ENCODE results near the gene CNDP1. TPM values are rescaled to one million over a fixed set of nuclear protein-coding genes. Genes with fewer than 3 reads are reported as not detected.

Gene CNDP1
- total and polyA plus RNA-seq, 2 experiments from 2014 or later: not detected

DNA sequence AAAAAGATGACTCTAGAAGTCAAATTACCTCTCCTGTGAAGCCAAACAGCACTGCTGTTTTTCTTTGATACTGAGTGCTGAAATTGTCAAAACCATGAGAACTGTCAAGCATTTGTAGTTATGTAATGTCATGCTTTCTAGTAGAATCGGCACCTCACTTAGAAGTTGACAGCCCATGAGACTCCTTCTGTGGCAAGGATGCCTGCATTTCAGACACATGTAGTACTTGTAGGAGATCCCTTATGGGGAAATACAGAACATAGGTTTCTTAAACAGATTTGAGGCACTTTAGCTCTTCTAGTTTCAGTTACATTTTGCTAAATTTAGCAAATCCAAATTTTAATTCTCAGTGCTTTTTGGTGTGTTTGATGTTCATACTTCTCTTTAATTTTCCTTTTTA lies 79.1 kb downstream of the CNDP1 start:
- DNase-seq (ENCODE audit: low read depth in 1 of 2, low spot score in 1 of 2): no peak
- Histone ChIP-seq H3K9me3 (ENCODE audit: low read depth) (no peaks in the 10 kb centered on the region), H3K27ac (no peak overlapping the region), H3K4me1 (ENCODE audit: low read depth) (no peaks in the 10 kb centered on the region), H3K27me3 (no peaks in the 10 kb centered on the region), H3K36me3 (no peaks in the 10 kb centered on the region), H3K4me3 (no peak overlapping the region)
- TF ChIP-seq, protein P1, sequence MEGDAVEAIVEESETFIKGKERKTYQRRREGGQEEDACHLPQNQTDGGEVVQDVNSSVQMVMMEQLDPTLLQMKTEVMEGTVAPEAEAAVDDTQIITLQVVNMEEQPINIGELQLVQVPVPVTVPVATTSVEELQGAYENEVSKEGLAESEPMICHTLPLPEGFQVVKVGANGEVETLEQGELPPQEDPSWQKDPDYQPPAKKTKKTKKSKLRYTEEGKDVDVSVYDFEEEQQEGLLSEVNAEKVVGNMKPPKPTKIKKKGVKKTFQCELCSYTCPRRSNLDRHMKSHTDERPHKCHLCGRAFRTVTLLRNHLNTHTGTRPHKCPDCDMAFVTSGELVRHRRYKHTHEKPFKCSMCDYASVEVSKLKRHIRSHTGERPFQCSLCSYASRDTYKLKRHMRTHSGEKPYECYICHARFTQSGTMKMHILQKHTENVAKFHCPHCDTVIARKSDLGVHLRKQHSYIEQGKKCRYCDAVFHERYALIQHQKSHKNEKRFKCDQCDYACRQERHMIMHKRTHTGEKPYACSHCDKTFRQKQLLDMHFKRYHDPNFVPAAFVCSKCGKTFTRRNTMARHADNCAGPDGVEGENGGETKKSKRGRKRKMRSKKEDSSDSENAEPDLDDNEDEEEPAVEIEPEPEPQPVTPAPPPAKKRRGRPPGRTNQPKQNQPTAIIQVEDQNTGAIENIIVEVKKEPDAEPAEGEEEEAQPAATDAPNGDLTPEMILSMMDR (IDR thresholded peaks at IDR 0.05; ENCODE audit: low read depth, low read length): no peak

DNA sequence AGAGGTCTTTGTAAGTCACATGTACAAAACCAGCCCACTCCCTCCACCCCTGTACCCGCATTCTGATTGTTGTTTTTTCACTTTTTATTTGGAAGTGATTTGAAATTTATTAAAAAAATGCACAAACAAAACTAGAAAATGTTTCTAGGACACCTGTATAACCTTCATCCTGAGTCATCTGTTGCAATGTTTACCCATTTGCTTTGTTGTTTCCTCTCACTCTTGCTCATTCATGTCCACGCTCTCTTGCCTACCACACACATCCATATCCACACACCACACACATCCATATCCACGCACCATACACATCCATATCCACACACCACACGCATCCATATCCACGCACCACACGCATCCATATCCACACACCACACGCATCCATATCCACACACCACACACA lies 82.2 kb downstream of the CNDP1 start:
- H3K27ac ChIP-seq: no peak overlapping the region
- H3K4me1 ChIP-seq (ENCODE audit: low read depth): no peaks in the 10 kb centered on the region
- H3K4me3 ChIP-seq: no peak overlapping the region
- TF ChIP-seq, protein P1 (IDR thresholded peaks at IDR 0.05; ENCODE audit: low read depth, low read length): no peak
- no peaks in the 10 kb centered on the region for H3K27me3 ChIP-seq
- no peaks in the 10 kb centered on the region for H3K9me3 ChIP-seq (ENCODE audit: low read depth)
- DNase-seq (ENCODE audit: low read depth in 1 of 2, low spot score in 1 of 2): no peak
- H3K36me3 ChIP-seq: no peaks in the 10 kb centered on the region

DNA sequence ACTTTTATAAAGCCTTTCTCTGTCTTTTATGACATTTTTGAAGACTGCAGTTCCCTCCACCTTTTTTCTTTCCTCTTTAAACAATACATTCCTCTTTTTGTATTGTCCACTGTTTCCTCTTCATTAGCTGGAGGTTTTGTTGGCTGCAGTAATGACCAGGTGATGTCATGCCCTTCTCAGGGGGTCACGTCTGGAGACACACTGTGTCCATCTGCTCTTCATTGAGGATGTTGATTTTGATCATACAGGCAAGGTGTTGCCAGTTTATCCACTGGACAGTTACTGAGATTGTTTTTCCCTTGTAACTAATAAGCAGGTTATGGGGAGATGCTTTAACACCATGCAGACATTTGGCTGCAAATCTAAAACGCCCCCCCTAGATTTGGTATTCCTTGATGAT lies 83.2 kb downstream of the CNDP1 start:
- Histone ChIP-seq H3K36me3 (no peaks in the 10 kb centered on the region), H3K27me3 (no peaks in the 10 kb centered on the region), H3K27ac (no peak overlapping the region), H3K4me3 (no peak overlapping the region), H3K4me1 (ENCODE audit: low read depth) (no peaks in the 10 kb centered on the region), H3K9me3 (ENCODE audit: low read depth) (no peaks in the 10 kb centered on the region)
- DNase-seq (ENCODE audit: low read depth in 1 of 2, low spot score in 1 of 2): no peak
- TF ChIP-seq, protein P1 (IDR thresholded peaks at IDR 0.05; ENCODE audit: low read depth, low read length): no peak

DNA sequence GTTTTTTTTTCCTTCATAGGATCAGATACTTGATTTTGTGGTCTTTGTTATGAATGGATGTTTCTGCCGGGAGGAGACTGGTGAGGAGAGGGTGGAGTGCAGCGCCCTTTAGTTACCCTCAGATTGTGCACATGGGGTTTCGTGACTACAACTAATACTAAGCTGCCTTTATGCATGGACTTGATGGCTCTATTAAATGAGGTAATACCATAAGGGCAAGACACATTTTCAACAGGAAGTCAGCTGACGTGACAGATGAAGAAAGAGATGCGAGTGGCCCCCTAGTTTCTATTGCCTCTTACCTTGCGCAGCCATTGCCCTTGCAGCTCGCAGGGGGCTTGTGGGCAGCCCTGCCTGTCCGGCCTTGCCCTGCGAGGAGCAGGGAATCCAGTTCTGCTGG lies 87.8 kb downstream of the CNDP1 start:
- TF ChIP-seq, protein P1 (IDR thresholded peaks at IDR 0.05; ENCODE audit: low read depth, low read length): no peak
- DNase-seq (ENCODE audit: low read depth in 1 of 2, low spot score in 1 of 2): no peak
- no peak overlapping the region for H3K4me3 ChIP-seq
- H3K4me1 ChIP-seq (ENCODE audit: low read depth): no peaks in the 10 kb centered on the region
- no peaks in the 10 kb centered on the region for H3K27me3 ChIP-seq
- H3K27ac ChIP-seq: no peak overlapping the region
- no peaks in the 10 kb centered on the region for H3K36me3 ChIP-seq
- no peaks in the 10 kb centered on the region for H3K9me3 ChIP-seq (ENCODE audit: low read depth)

DNA sequence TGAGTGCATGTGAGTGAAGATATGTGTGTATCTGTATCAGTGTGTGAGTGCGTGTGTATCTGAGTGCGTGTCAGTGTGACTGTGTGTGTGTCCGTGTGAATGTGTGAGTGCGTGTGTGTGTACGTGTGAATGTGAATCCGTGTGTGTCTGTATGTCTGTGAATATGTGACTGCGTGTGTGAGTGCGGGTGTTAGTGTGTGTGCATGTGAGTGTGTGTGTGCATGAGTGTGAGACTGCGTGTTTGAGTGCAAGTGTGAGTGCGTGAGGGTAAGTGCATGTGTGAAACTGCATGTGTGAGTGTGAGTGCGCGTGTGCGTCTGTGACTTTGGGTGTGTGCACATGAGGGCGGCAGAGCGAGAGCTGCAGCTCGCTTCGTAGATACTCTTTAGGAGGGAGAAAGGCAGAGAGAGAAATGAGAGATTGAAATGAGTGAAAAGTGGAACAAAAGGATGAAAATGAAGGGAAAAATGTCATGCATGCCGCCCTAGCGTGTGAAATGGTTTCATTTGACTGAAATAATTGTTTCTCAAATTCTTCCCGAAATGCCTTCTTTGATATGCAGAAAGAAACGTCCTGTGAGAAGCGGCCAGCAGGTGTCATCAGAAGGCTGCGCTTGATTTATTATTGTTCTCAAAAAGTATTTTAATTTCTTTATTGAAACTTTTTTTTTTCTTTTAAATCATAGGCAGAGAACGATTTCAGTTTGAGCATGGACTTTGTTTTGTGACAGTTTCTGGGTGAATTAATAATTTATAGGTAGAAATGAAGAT lies 88.9 kb downstream of the CNDP1 start:
- H3K36me3 ChIP-seq: no peaks in the 10 kb centered on the region
- no peaks in the 10 kb centered on the region for H3K9me3 ChIP-seq (ENCODE audit: low read depth)
- TF ChIP-seq, protein P1 (IDR thresholded peaks at IDR 0.05; ENCODE audit: low read depth, low read length): peak; percentile 45
- H3K4me3 ChIP-seq: no peak overlapping the region
- H3K4me1 ChIP-seq (ENCODE audit: low read depth): no peaks in the 10 kb centered on the region
- H3K27ac ChIP-seq: no peak overlapping the region
- H3K27me3 ChIP-seq: no peaks in the 10 kb centered on the region
- DNase-seq (ENCODE audit: low read depth in 1 of 2, low spot score in 1 of 2): peak in 1 of 2 donors; percentile 29

All from cardiac muscle cell (in vitro differentiated cells and primary cell).